H1 (cell line): ENCODE data around the gene RAMP3.

Experiments used
- CBX5 ChIP-seq: fragments of 300-800, 300-1000 bp; sonication (generic); IDR thresholded peaks from 2 replicates; pipeline ENCODE4 v1.7.1; 2016; ENCODE audit warnings: antibody characterized with exemption, low read length, low read depth
- CHD2 ChIP-seq: IDR thresholded peaks from 2 replicates; pipeline ENCODE4 v1.6.1; 2012; ENCODE audit warnings: low read length, improper control_type of control experiment
- EGR1 ChIP-seq: IDR thresholded peaks from 2 replicates; pipeline ENCODE4 v1.6.1; 2011; ENCODE audit warnings: low read depth, low read length, borderline replicate concordance
- HDAC6 ChIP-seq: IDR thresholded peaks from one replicate; pipeline ENCODE4 v1.7.1; 2012; ENCODE audit warnings: low read depth, mild to moderate bottlenecking, inconsistent platforms, low read length, moderate library complexity
- JUND ChIP-seq: IDR thresholded peaks from 2 replicates; pipeline ENCODE4 v1.6.1; 2011; ENCODE audit warnings: mild to moderate bottlenecking, improper control_type of control experiment, low read length
- KDM5A ChIP-seq: fragments of 200-600 bp; IDR thresholded peaks from 2 replicates; pipeline ENCODE4 v1.7.1; 2012; ENCODE audit warnings: mild to moderate bottlenecking, low read length, inconsistent platforms, mixed read lengths
- RAD21 ChIP-seq, 2 experiments: IDR thresholded peaks in 1 of 2; conservative IDR thresholded peaks in 1 of 2; 2 replicates each; pipeline ENCODE4 v1.6.1; 2011; ENCODE audit warnings: low read depth in 2 of 2, low read length in 2 of 2, improper control_type of control experiment in 1 of 2, inconsistent platforms in 1 of 2, mild to moderate bottlenecking in 1 of 2, moderate library complexity in 1 of 2
- SP1 ChIP-seq: IDR thresholded peaks from 2 replicates; pipeline ENCODE4 v1.6.1; 2011; ENCODE audit warnings: low read depth, low read length
- TAF1 ChIP-seq: IDR thresholded peaks from 2 replicates; pipeline ENCODE4 v1.6.1; 2011; ENCODE audit warnings: mild to moderate bottlenecking, low read depth, low read length
- TAF7 ChIP-seq: optimal IDR thresholded peaks from 2 replicates; pipeline ENCODE3; 2011; ENCODE audit warnings: low read depth, mild to moderate bottlenecking, inconsistent platforms, low read length, moderate library complexity, borderline replicate concordance
- TBP ChIP-seq: IDR thresholded peaks from 2 replicates; pipeline ENCODE4 v1.6.1; 2011; ENCODE audit warnings: low read depth, low read length, improper control_type of control experiment
- TF ChIP-seq, protein P1 (sequence below), 3 experiments: IDR thresholded peaks; 1 replicate in 2 of 3; 2 replicates in 1 of 3; pipeline versions ENCODE4 v1.5.1 to v1.6.1; 2011; ENCODE audit warnings: low read length in 3 of 3, mild to moderate bottlenecking in 3 of 3, inconsistent platforms in 2 of 3, low read depth in 1 of 3, moderate library complexity in 1 of 3; ENCODE audit not compliant: insufficient read depth in 1 of 3; ENCODE audit errors: control extremely low read depth in 1 of 3

- TF ChIP-seq, protein P1, sequence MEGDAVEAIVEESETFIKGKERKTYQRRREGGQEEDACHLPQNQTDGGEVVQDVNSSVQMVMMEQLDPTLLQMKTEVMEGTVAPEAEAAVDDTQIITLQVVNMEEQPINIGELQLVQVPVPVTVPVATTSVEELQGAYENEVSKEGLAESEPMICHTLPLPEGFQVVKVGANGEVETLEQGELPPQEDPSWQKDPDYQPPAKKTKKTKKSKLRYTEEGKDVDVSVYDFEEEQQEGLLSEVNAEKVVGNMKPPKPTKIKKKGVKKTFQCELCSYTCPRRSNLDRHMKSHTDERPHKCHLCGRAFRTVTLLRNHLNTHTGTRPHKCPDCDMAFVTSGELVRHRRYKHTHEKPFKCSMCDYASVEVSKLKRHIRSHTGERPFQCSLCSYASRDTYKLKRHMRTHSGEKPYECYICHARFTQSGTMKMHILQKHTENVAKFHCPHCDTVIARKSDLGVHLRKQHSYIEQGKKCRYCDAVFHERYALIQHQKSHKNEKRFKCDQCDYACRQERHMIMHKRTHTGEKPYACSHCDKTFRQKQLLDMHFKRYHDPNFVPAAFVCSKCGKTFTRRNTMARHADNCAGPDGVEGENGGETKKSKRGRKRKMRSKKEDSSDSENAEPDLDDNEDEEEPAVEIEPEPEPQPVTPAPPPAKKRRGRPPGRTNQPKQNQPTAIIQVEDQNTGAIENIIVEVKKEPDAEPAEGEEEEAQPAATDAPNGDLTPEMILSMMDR (IDR thresholded peaks at IDR 0.05; ENCODE audit: control extremely low read depth in 1 of 3, insufficient read depth in 1 of 3, low read depth in 1 of 3, low read length in 3 of 3) = no peak
- no peak for TF ChIP-seq HDAC6
- no peak for TF ChIP-seq TBP
- no peak for TF ChIP-seq RAD21 (IDR thresholded peaks at IDR 0.05 in 1 of 2, conservative IDR thresholded peaks at IDR 0.05 in 1 of 2; ENCODE audit: low read depth in 2 of 2, low read length in 2 of 2)
- no peak for TF ChIP-seq JUND
- TF ChIP-seq KDM5A = no peak
- no peak for TF ChIP-seq SP1
- no peak for TF ChIP-seq EGR1
- no peak for TF ChIP-seq TAF7
- TF ChIP-seq TAF1 = no peak
- no peak for TF ChIP-seq CHD2
- no peak for TF ChIP-seq CBX5
Observed at GRCh38 chr7:45187946-45188411, 30.4 kb downstream of the RAMP3 start.
